ENCODE data around the gene PEX13. TPM values are rescaled to one million over a fixed set of nuclear protein-coding genes. Genes with fewer than 3 reads are reported as not detected.
"Not testable (repeated sequence)": the region's sequence is repeated elsewhere in the genome, so short reads cannot be mapped to it uniquely, and the experiment has no call there.

PEX13 gene
- 36.1 TPM for total RNA-seq

- DNase-seq (ENCODE audit: low spot score) = peak; percentile 75
These were observed at the start of gene PEX13, which contains the start of gene PUS10 for GRCh38 chr2:61017556-61018317. Gene PEX13 (plus strand): TSS chr2:61017720. CDS start chr2:61017760, 40 bp downstream. Gene PUS10 (minus strand): TSS chr2:61018255. CDS start chr2:61011890, 6,365 bp downstream.

- no peak for DNase-seq (ENCODE audit: low spot score)
These were observed 44.4 kb upstream of the PEX13 start for GRCh38 chr2:60972889-60973656.

GRCh38 chr2:60973705-60974104 lies 43.8 kb upstream of the PEX13 start:
- DNase-seq (ENCODE audit: low spot score) = no peak

GRCh38 chr2:60974652-60975051 lies 42.9 kb upstream of the PEX13 start:
- DNase-seq (ENCODE audit: low spot score) = no peak

- no peak for DNase-seq (ENCODE audit: low spot score)
These were observed 41.2 kb upstream of the PEX13 start for GRCh38 chr2:60976256-60976850.

GRCh38 chr2:60976875-60977561 lies 40.5 kb upstream of the PEX13 start:
- no peak for DNase-seq (ENCODE audit: low spot score)

- no peak for DNase-seq (ENCODE audit: low spot score)
These were observed 40.0 kb upstream of the PEX13 start for GRCh38 chr2:60977562-60977895.

- DNase-seq (ENCODE audit: low spot score) = no peak
These were observed 38.3 kb upstream of the PEX13 start for GRCh38 chr2:60979231-60979630.

GRCh38 chr2:60980071-60980815 lies 37.3 kb upstream of the PEX13 start:
- DNase-seq (ENCODE audit: low spot score) = no peak

GRCh38 chr2:60982066-60982465 lies 35.5 kb upstream of the PEX13 start:
- not testable (repeated sequence) for DNase-seq (ENCODE audit: low spot score)

- DNase-seq (ENCODE audit: low spot score) = no peak
These were observed 32.8 kb upstream of the PEX13 start for GRCh38 chr2:60984720-60985119.

GRCh38 chr2:60987041-60987440 lies 30.5 kb upstream of the PEX13 start:
- DNase-seq (ENCODE audit: low spot score) = no peak

- not testable (repeated sequence) for DNase-seq (ENCODE audit: low spot score)
These were observed 29.9 kb upstream of the PEX13 start for GRCh38 chr2:60987656-60988055.

- DNase-seq (ENCODE audit: low spot score) = no peak
These were observed 28.3 kb upstream of the PEX13 start for GRCh38 chr2:60989259-60989658.

GRCh38 chr2:60991644-60992043 lies 25.9 kb upstream of the PEX13 start:
- DNase-seq (ENCODE audit: low spot score) = no peak

- peak; percentile 22 for DNase-seq (ENCODE audit: low spot score)
These were observed 24.5 kb upstream of the PEX13 start for GRCh38 chr2:60992985-60993392.

GRCh38 chr2:60994131-60994530 lies 23.4 kb upstream of the PEX13 start:
- DNase-seq (ENCODE audit: low spot score) = no peak

GRCh38 chr2:60998628-60999545 lies 18.6 kb upstream of the PEX13 start:
- DNase-seq (ENCODE audit: low spot score) = no peak

GRCh38 chr2:61005736-61006135 lies 11.8 kb upstream of the PEX13 start:
- DNase-seq (ENCODE audit: low spot score) = no peak

GRCh38 chr2:61006486-61007105 lies 10.9 kb upstream of the PEX13 start:
- DNase-seq (ENCODE audit: low spot score) = no peak
